Measurements from ENCODE around the gene LANCL1. TPM values are rescaled to one million over a fixed set of nuclear protein-coding genes. Genes with fewer than 3 reads are reported as not detected.

Gene LANCL1
- total RNA-seq, 2 donors from 2014 or later: 68.4 to 88.1 TPM

- H3K27ac ChIP-seq (ENCODE audit: low read depth, low read length): no peak overlapping the region
- no peaks in the 10 kb centered on the region for H3K9me3 ChIP-seq (ENCODE audit: control insufficient read depth, low read length)
- no peaks in the 10 kb centered on the region for H3K9me3 Mint-ChIP-seq
- no peaks in the 10 kb centered on the region for H3K4me1 ChIP-seq (ENCODE audit: control insufficient read depth, insufficient read depth, low read length)
- no peak for DNase-seq
- H3K27me3 Mint-ChIP-seq (ENCODE audit: insufficient read depth): no peaks in the 10 kb centered on the region
- H3K36me3 Mint-ChIP-seq (ENCODE audit: low read depth): no peaks in the 10 kb centered on the region
- no peak for TF ChIP-seq CTCF (conservative IDR thresholded peaks at IDR 0.05)
- no peak overlapping the region for H3K27ac Mint-ChIP-seq
- WGBS, 2 experiments (ENCODE audit: insufficient coverage in 1 of 2, insufficient read length in 1 of 2): 83 to 91% methylated on average over 1 to 4 of the region's 4 CpGs
- H3K9ac ChIP-seq (ENCODE audit: extremely low read depth, low read length, poor library complexity, severe bottlenecking): no peak overlapping the region
- H3K36me3 ChIP-seq (ENCODE audit: control insufficient read depth, insufficient read depth, low read length): no peaks in the 10 kb centered on the region
- no peak overlapping the region for H3K4me3 ChIP-seq (ENCODE audit: low read length)
- no peak overlapping the region for H3K4me3 Mint-ChIP-seq
- H3K27me3 ChIP-seq (ENCODE audit: control insufficient read depth, insufficient read depth, low read length, poor library complexity, severe bottlenecking): no peaks in the 10 kb centered on the region
- peaks cover 10% of the 10 kb centered on the region for H3K4me1 Mint-ChIP-seq
Measured at GRCh38 chr2:210523650-210524289, 47.2 kb upstream of the LANCL1 start.

- Histone ChIP-seq H3K4me1 (ENCODE audit: control insufficient read depth, insufficient read depth, low read length) (no peaks in the 10 kb centered on the region), H3K36me3 (ENCODE audit: control insufficient read depth, insufficient read depth, low read length) (no peaks in the 10 kb centered on the region), H3K27me3 (ENCODE audit: control insufficient read depth, insufficient read depth, low read length, poor library complexity, severe bottlenecking) (no peaks in the 10 kb centered on the region), H3K4me3 (ENCODE audit: low read length) (no peak overlapping the region), H3K27ac (ENCODE audit: low read depth, low read length) (no peak overlapping the region), H3K9ac (ENCODE audit: extremely low read depth, low read length, poor library complexity, severe bottlenecking) (no peak overlapping the region), H3K9me3 (ENCODE audit: control insufficient read depth, low read length) (no peaks in the 10 kb centered on the region)
- TF ChIP-seq CTCF (conservative IDR thresholded peaks at IDR 0.05): no peak
- Mint-ChIP-seq H3K27me3 (ENCODE audit: insufficient read depth) (no peaks in the 10 kb centered on the region), H3K9me3 (no peaks in the 10 kb centered on the region), H3K4me1 (peaks cover 10% of the 10 kb centered on the region), H3K27ac (no peak overlapping the region), H3K4me3 (no peak overlapping the region), H3K36me3 (ENCODE audit: low read depth) (no peaks in the 10 kb centered on the region)
- no peak for DNase-seq
Measured at GRCh38 chr2:210522399-210522798, 45.8 kb upstream of the LANCL1 start.

- no peak for DNase-seq
- no peaks in the 10 kb centered on the region for H3K27me3 ChIP-seq (ENCODE audit: control insufficient read depth, insufficient read depth, low read length, poor library complexity, severe bottlenecking)
- peaks cover 2% of the 10 kb centered on the region for H3K9me3 Mint-ChIP-seq
- no peaks in the 10 kb centered on the region for H3K36me3 ChIP-seq (ENCODE audit: control insufficient read depth, insufficient read depth, low read length)
- H3K9me3 ChIP-seq (ENCODE audit: control insufficient read depth, low read length): no peaks in the 10 kb centered on the region
- no peak overlapping the region for H3K27ac ChIP-seq (ENCODE audit: low read depth, low read length)
- H3K27ac Mint-ChIP-seq: no peak overlapping the region
- H3K4me1 ChIP-seq (ENCODE audit: control insufficient read depth, insufficient read depth, low read length): no peaks in the 10 kb centered on the region
- H3K4me3 Mint-ChIP-seq: no peak overlapping the region
- no peaks in the 10 kb centered on the region for H3K36me3 Mint-ChIP-seq (ENCODE audit: low read depth)
- H3K4me3 ChIP-seq (ENCODE audit: low read length): no peak overlapping the region
- no peak overlapping the region for H3K9ac ChIP-seq (ENCODE audit: extremely low read depth, low read length, poor library complexity, severe bottlenecking)
- no peak for TF ChIP-seq CTCF (conservative IDR thresholded peaks at IDR 0.05)
- H3K4me1 Mint-ChIP-seq: no peaks in the 10 kb centered on the region
- WGBS, 2 experiments (ENCODE audit: insufficient coverage in 1 of 2, insufficient read length in 1 of 2): 89 to 96% methylated on average over 4 to 5 of the region's 5 CpGs
- no peaks in the 10 kb centered on the region for H3K27me3 Mint-ChIP-seq (ENCODE audit: insufficient read depth)
Measured at GRCh38 chr2:210519594-210519993, 43.0 kb upstream of the LANCL1 start.
